ENCODE data around the gene JMJD4.
"Not testable (repeated sequence)": the region's sequence is repeated elsewhere in the genome, so short reads cannot be mapped to it uniquely, and the experiment has no call there.

Gene JMJD4

GRCh38 chr1:227731241-227731677 is 3.8 kb downstream of the JMJD4 start:
- DNase-seq, result no peak

DNA sequence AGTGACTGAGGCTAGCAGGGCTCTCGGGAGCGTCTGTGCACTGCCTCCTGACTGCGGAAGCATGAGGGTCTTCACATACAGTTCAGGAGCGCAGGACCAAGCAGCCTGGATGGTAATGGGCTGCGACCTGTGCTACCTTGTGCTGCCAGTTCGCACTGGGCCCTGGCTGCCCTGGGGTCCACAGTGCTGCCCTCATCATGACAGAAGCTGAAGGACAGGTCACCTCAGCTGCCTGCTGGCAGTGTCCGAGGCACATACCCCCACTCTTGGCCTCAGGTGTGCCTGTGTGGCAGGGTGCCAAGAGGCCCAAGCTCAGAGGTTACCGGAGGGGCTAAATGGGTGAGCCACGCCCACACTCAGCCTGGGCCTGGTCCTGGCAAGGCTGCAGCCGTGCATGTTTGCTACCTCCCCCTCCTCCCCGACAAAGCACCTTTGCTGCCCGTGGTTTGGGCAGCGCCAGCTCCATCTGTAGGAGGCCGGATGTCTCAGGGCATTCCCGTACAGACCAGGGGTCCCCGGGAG is 4.4 kb downstream of the JMJD4 start:
- no peak for DNase-seq

- peak; percentile 57 for DNase-seq
Measured at GRCh38 chr1:227729881-227730629, 5.0 kb downstream of the JMJD4 start.

DNA sequence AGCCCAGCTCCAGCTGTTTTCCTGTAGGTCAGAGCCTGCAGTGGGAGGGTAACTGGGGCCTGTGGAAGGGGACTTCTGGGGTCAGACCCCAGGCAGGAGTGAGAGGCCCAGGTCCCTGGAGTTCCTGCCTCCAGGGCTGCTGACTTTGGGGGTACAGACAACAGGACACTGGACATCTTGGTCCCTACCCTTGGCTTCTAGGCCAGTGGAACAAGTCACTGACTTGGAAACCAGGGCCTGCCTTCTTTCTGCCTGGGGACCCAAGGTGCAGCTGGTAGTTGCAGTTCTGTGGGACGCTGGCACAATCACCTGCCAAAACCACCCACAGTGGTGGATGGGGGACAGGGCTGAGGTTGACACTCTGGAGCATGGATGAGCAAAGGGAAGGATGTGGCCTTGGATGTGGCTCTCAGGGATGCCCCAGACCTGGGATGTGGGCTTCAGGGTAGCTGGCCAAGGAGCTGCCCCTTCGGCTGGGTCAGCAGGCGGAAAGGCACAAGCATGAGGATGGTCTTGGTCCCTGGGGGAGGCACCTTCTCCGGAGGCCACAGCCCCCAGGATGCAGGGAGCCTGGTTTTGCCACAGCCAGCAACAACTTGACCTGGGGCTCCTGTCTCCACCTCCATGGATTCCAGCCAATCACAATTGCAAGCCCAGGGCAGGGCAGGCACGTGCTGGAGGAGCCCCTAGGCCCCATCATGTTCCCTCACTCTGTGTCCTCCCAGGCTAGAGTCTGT is 5.8 kb downstream of the JMJD4 start:
- peak; percentile 19 for DNase-seq

GRCh38 chr1:227728892-227729143 is 6.3 kb downstream of the JMJD4 start:
- DNase-seq, result no peak

- peak; percentile 83 for DNase-seq
Measured at GRCh38 chr1:227728059-227728891, 6.8 kb downstream of the JMJD4 start.

DNA sequence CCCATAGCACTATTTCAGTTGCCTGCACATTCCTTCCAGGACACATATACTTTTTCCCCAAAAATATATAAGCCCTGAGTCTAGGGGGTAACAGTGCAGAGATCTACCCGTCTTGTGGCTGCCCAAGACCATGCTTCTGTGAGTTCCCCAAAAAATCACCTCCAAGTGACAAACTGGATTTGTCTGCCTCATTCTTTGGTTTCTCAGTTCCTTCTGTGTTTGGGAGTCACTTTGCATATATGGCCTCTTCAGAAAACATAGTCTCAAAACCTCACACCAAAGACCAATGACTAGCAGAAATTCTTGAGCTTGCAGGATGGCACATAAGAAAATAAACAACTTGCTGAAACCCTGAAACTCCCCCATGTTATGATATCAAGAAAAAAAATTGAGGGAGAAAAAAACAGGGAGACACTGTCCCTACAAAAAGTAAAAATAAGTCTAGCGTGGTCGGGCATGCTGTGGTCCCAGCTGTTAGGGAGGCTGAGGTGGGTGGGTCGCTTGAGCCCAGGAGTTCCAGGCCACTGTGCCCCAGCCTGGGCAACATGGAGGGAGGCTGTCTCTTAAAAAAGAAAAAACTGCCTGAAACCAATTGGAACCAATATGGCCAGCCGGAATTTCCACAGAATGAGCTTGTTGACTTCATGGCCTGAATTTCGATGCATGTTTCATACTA is 8.0 kb downstream of the JMJD4 start:
- DNase-seq, result no peak

- no peak for DNase-seq
Measured at GRCh38 chr1:227726318-227726717, 8.8 kb downstream of the JMJD4 start.

- no peak for DNase-seq
Measured at GRCh38 chr1:227725046-227725445, 10.1 kb downstream of the JMJD4 start.

GRCh38 chr1:227723474-227723873 is 11.6 kb downstream of the JMJD4 start:
- no peak for DNase-seq

- DNase-seq, result no peak
Measured at GRCh38 chr1:227718932-227719331, 16.2 kb downstream of the JMJD4 start.

- DNase-seq, result no peak
Measured at GRCh38 chr1:227712648-227713047, 22.5 kb downstream of the JMJD4 start.

GRCh38 chr1:227710474-227710873 is 24.6 kb downstream of the JMJD4 start:
- DNase-seq, result not testable (repeated sequence)

GRCh38 chr1:227709451-227709850 is 25.7 kb downstream of the JMJD4 start:
- DNase-seq, result no peak

DNA sequence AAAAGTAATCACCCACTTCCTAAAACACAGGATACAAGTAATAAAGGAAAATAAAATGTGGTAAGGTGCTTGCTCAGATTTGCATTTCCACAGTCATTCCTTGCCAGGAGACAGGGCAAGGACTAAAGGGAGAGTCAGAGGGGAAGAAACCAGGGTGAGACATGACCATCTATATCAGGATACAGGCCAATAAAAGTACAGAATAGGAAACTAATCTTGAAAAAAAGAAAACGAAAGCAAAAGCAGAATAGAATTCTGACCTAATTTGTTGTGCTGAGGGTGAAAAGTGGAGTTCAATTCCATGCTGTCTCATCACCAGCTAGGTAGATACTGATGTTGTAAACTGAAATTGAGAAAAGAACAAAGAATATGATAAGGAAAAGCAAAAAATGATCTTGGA is 27.3 kb downstream of the JMJD4 start:
- DNase-seq, result no peak

- not testable (repeated sequence) for DNase-seq
Measured at GRCh38 chr1:227701631-227702030, 33.5 kb downstream of the JMJD4 start.

DNA sequence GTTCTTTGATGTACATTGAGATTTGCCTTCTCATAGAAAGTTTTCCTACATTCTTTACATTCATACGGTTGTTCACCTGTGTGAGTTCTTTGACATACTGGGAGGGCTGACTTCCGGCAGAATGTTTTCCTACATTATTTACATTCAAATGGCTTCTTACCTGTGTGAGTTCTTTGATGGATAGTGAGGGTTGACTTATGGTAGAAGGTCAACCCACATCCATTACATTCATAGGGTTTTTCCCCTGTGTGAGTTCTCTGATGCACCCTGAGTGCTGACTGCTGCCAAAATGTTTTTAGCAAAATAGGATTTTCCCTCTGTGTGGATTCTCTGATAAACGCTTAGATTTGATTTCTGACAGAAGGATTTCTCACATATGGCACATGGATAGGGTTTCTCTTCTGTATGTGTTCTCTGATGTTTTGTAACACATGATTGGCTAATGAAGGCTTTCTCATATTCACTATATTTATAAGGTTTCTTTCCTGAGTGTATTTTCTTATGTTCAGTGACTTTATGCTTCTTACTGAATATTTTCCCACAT is 37.7 kb downstream of the JMJD4 start:
- no peak for DNase-seq

GRCh38 chr1:227685807-227686206 is 49.3 kb downstream of the JMJD4 start:
- no peak for DNase-seq
